ENCODE measurements around the gene DMPK.

DMPK gene

GRCh38 chr19:45774765-45775164 is 7.5 kb downstream of the DMPK start:
- no peak for TF ChIP-seq PPARA (CRISPR knock-in tag; IDR thresholded peaks at IDR 0.05; ENCODE audit: borderline replicate concordance)
- TF ChIP-seq ISL1 (CRISPR knock-in tag; IDR thresholded peaks at IDR 0.05): no peak
- TF ChIP-seq CREB5 (CRISPR knock-in tag; IDR thresholded peaks at IDR 0.05; ENCODE audit: low read depth): no peak
- no peak for TF ChIP-seq PATZ1 (CRISPR knock-in tag; IDR thresholded peaks at IDR 0.05; ENCODE audit: borderline replicate concordance)
- TF ChIP-seq ZNF565 (CRISPR knock-in tag; conservative IDR thresholded peaks at IDR 0.05; ENCODE audit: low read depth): no peak
- TF ChIP-seq CSDC2 (CRISPR knock-in tag; IDR thresholded peaks at IDR 0.05): no peak
- no peak for ATAC-seq

- TF ChIP-seq ISL1 (CRISPR knock-in tag; IDR thresholded peaks at IDR 0.05) (no peak), TCF4 (CRISPR knock-in tag; IDR thresholded peaks at IDR 0.05; ENCODE audit: borderline replicate concordance) (peak; percentile 74), POU6F1 (CRISPR knock-in tag; IDR thresholded peaks at IDR 0.05; ENCODE audit: borderline replicate concordance, low read depth) (no peak)
- ATAC-seq: no peak
Observed at GRCh38 chr19:45773384-45773783, 8.9 kb downstream of the DMPK start.

GRCh38 chr19:45772912-45773311 is 9.4 kb downstream of the DMPK start:
- no peak for ATAC-seq
- no peak for TF ChIP-seq ZNF70 (CRISPR knock-in tag; IDR thresholded peaks at IDR 0.05)
- no peak for TF ChIP-seq RARB (CRISPR knock-in tag; IDR thresholded peaks at IDR 0.05)
- no peak for TF ChIP-seq ZFP30 (CRISPR knock-in tag; IDR thresholded peaks at IDR 0.05)
- TF ChIP-seq ARNTL (CRISPR knock-in tag; IDR thresholded peaks at IDR 0.05; ENCODE audit: borderline replicate concordance, low read depth): no peak
- TF ChIP-seq SNAI2 (CRISPR knock-in tag; IDR thresholded peaks at IDR 0.05): no peak
- TF ChIP-seq ZNF8 (CRISPR knock-in tag; IDR thresholded peaks at IDR 0.05): no peak
- no peak for TF ChIP-seq BACH2 (CRISPR knock-in tag; IDR thresholded peaks at IDR 0.05; ENCODE audit: borderline replicate concordance)
- no peak for TF ChIP-seq ZC3H10 (CRISPR knock-in tag; IDR thresholded peaks at IDR 0.05)
- no peak for TF ChIP-seq TSHZ2 (CRISPR knock-in tag; IDR thresholded peaks at IDR 0.05)
- TF ChIP-seq OSR1 (CRISPR knock-in tag; IDR thresholded peaks at IDR 0.05): no peak
- TF ChIP-seq TCF4 (CRISPR knock-in tag; IDR thresholded peaks at IDR 0.05; ENCODE audit: borderline replicate concordance): no peak
- no peak for TF ChIP-seq PATZ1 (CRISPR knock-in tag; IDR thresholded peaks at IDR 0.05; ENCODE audit: borderline replicate concordance)
- TF ChIP-seq CSDC2 (CRISPR knock-in tag; IDR thresholded peaks at IDR 0.05): no peak
- no peak for TF ChIP-seq GLIS3 (CRISPR knock-in tag; IDR thresholded peaks at IDR 0.05)
